Karpas-422 (cell line): ENCODE results near the gene VGLL3. TPM values are rescaled to one million over a fixed set of nuclear protein-coding genes. Genes with fewer than 3 reads are reported as not detected.
"Not testable (repeated sequence)": the region's sequence is repeated elsewhere in the genome, so short reads cannot be mapped to it uniquely, and the experiment has no call there.

ENCODE experiments used
- DNase-seq: peaks from one replicate; pipeline ENCODE4 v3.0.0-alpha.2; 2015
- H2AFZ ChIP-seq: fragments of 200-600 bp; sonication (generic); 2 replicates; pipeline ENCODE4 v1.6.1; 2014; ENCODE audit warnings: antibody characterized with exemption, low read length, mixed read lengths
- H3K27ac ChIP-seq: fragments of 200-600 bp; sonication (generic); 2 replicates; pipeline ENCODE4 v1.5.1; 2014; ENCODE audit warnings: mild to moderate bottlenecking, low read length, moderate library complexity
- H3K27me3 ChIP-seq: fragments of 200-600 bp; sonication (generic); 2 replicates; pipeline ENCODE4 v1.6.1; 2014; ENCODE audit warnings: low read length, mixed read lengths
- H3K36me3 ChIP-seq: fragments of 200-600 bp; sonication (generic); 2 replicates; pipeline ENCODE4 v1.6.1; 2014; ENCODE audit warnings: low read length, mixed read lengths; ENCODE audit not compliant: insufficient read depth
- H3K4me1 ChIP-seq: fragments of 200-600 bp; sonication (generic); 2 replicates; pipeline ENCODE4 v1.6.1; 2014; ENCODE audit warnings: mild to moderate bottlenecking, low read length, mixed read lengths
- H3K4me2 ChIP-seq: fragments of 200-600 bp; sonication (generic); 2 replicates; pipeline ENCODE4 v1.6.1; 2014; ENCODE audit warnings: low read length, low read depth, mild to moderate bottlenecking; ENCODE audit not compliant: poor library complexity, severe bottlenecking
- H3K4me3 ChIP-seq: fragments of 200-600 bp; sonication (generic); 2 replicates; pipeline ENCODE4 v1.5.1; 2014; ENCODE audit warnings: mild to moderate bottlenecking, antibody characterized with exemption, low read length, mixed read lengths
- H3K79me2 ChIP-seq: fragments of 200-600 bp; sonication (generic); 2 replicates; pipeline ENCODE4 v1.6.1; 2014; ENCODE audit warnings: mild to moderate bottlenecking, low read length, mixed read lengths
- H3K9ac ChIP-seq: fragments of 200-600 bp; sonication (generic); 2 replicates; pipeline ENCODE4 v1.6.0; 2014; ENCODE audit warnings: low read length
- H3K9me2 ChIP-seq: fragments of 200-600 bp; sonication (generic), shearing (Covaris generic); replicated peaks from 2 replicates; pipeline ENCODE4 v1.6.0; 2014; ENCODE audit warnings: mild to moderate bottlenecking, low read length, moderate library complexity; ENCODE audit not compliant: insufficient read depth
- H3K9me3 ChIP-seq: fragments of 300-700, 200-600 bp; sonication (generic); 2 replicates; pipeline ENCODE4 v1.6.1; 2014; ENCODE audit warnings: low read length, mixed read lengths
- H4K20me1 ChIP-seq: fragments of 200-600 bp; sonication (generic); 2 replicates; pipeline ENCODE4 v1.6.1; 2014; ENCODE audit warnings: mild to moderate bottlenecking, antibody characterized with exemption, low read length, low read depth; ENCODE audit not compliant: insufficient read depth
- total RNA-seq: library from RNA; depleted of rRNA; stranded (reverse); fragments of >200 nt; shearing (Covaris generic); gene quantifications from 2 replicates; pipeline ENCODE4 v1.2.3, GENCODE V29; 2014; ENCODE audit warnings: low replicate concordance

The VGLL3 gene
- total RNA-seq, 1 experiment from 2014 or later, result not detected

- Histone ChIP-seq H4K20me1 (no peaks in the 10 kb centered on the region), H3K79me2 (no peaks in the 10 kb centered on the region), H3K27me3 (no peaks in the 10 kb centered on the region), H3K4me1 (no peaks in the 10 kb centered on the region), H3K9ac (no peak overlapping the region), H3K9me3 (no peaks in the 10 kb centered on the region), H3K4me3 (no peak overlapping the region), H3K27ac (no peak overlapping the region), H2AFZ (no peak overlapping the region), H3K4me2 (no peak overlapping the region), H3K36me3 (no peaks in the 10 kb centered on the region), H3K9me2 (no peaks in the 10 kb centered on the region)
- DNase-seq, result no peak
Observed at GRCh38 chr3:86986671-86987420, 4.1 kb downstream of the VGLL3 start.

- Histone ChIP-seq H3K4me2 (no peak overlapping the region), H3K36me3 (no peaks in the 10 kb centered on the region), H3K27ac (no peak overlapping the region), H3K9me3 (no peaks in the 10 kb centered on the region), H3K4me3 (no peak overlapping the region), H3K79me2 (no peaks in the 10 kb centered on the region), H3K27me3 (no peaks in the 10 kb centered on the region), H3K9ac (no peak overlapping the region), H3K9me2 (no peaks in the 10 kb centered on the region), H2AFZ (no peak overlapping the region), H4K20me1 (no peaks in the 10 kb centered on the region), H3K4me1 (no peaks in the 10 kb centered on the region)
- no peak for DNase-seq
Observed at GRCh38 chr3:86985181-86985826, 5.6 kb downstream of the VGLL3 start.

DNA sequence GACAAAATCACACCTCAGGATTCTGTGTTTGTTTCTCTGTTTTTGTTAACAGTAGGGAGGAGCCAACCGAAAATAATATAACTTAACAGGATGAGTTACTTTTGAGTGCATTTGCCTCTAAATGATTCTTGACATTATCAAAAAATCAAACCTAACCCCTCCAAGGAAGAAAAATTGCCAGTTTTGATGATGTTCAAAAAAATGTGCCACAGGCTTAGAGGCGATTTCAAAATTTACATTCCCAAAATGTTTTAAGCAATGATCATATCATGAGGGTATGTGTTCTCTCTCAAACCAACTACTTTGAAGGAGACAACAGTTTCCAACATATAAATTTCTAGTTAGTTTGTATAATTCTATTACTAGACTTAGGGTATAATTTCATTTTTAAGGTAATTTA lies 6.7 kb downstream of the VGLL3 start:
- Histone ChIP-seq H3K9me3 (no peaks in the 10 kb centered on the region), H2AFZ (no peak overlapping the region), H4K20me1 (no peaks in the 10 kb centered on the region), H3K4me1 (no peaks in the 10 kb centered on the region), H3K27me3 (no peaks in the 10 kb centered on the region), H3K9ac (no peak overlapping the region), H3K9me2 (no peaks in the 10 kb centered on the region), H3K4me2 (no peak overlapping the region), H3K79me2 (no peaks in the 10 kb centered on the region), H3K27ac (no peak overlapping the region), H3K36me3 (no peaks in the 10 kb centered on the region), H3K4me3 (no peak overlapping the region)
- no peak for DNase-seq

DNA sequence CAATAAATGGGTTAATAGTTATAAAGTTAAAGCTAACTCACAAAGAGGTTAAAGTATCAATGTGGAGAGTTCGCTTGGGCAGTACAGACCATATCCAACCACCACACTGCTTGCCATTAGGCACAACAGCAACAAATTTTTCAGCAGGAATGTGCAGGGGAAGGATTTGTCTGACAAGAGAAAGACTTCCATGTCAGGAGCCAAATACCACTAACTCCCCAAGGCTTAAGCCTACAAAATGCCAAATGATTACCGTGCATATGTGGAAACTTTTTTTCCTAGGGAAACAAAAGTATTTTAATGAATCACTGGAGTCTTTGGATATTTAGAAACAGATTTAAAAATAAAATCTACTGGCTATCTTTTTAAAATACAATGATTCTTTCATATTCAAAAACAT lies 8.1 kb downstream of the VGLL3 start:
- H3K9me3 ChIP-seq, result no peaks in the 10 kb centered on the region
- DNase-seq, result no peak
- no peak overlapping the region for H3K27ac ChIP-seq
- H3K36me3 ChIP-seq, result no peaks in the 10 kb centered on the region
- H3K4me3 ChIP-seq, result no peak overlapping the region
- H3K9ac ChIP-seq, result no peak overlapping the region
- no peaks in the 10 kb centered on the region for H3K9me2 ChIP-seq
- no peaks in the 10 kb centered on the region for H3K4me1 ChIP-seq
- H2AFZ ChIP-seq, result no peak overlapping the region
- H3K27me3 ChIP-seq, result no peaks in the 10 kb centered on the region
- H3K79me2 ChIP-seq, result no peaks in the 10 kb centered on the region
- no peaks in the 10 kb centered on the region for H4K20me1 ChIP-seq
- H3K4me2 ChIP-seq, result no peak overlapping the region

GRCh38 chr3:86978111-86978551 lies 12.8 kb downstream of the VGLL3 start:
- Histone ChIP-seq H3K4me3 (no peak overlapping the region), H3K4me2 (no peak overlapping the region), H3K27me3 (no peaks in the 10 kb centered on the region), H4K20me1 (no peaks in the 10 kb centered on the region), H3K79me2 (no peaks in the 10 kb centered on the region), H3K36me3 (no peaks in the 10 kb centered on the region), H3K4me1 (no peaks in the 10 kb centered on the region), H3K27ac (no peak overlapping the region), H2AFZ (no peak overlapping the region), H3K9ac (no peak overlapping the region), H3K9me2 (no peaks in the 10 kb centered on the region), H3K9me3 (no peaks in the 10 kb centered on the region)
- no peak for DNase-seq

DNA sequence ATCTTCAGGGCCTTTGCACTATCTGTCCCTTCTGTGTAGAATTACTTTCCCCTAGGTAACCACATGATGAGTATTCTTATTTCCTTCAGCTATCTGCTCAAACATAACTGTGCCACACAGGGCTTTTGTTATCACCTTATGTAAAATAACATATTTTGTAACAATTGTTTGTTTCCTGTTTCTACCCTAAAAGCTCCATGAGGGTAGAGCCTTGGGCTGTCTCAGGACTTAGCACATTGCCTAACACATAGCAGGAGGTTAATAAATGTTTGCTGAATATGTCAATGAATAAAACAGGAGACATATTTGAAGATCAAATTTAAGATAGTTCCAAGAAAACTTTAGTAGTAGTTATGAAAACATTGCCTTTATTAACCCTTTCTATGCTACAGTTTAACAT lies 14.7 kb downstream of the VGLL3 start:
- Histone ChIP-seq H4K20me1 (no peaks in the 10 kb centered on the region), H3K36me3 (no peaks in the 10 kb centered on the region), H3K4me1 (no peaks in the 10 kb centered on the region), H2AFZ (no peak overlapping the region), H3K27ac (no peak overlapping the region), H3K4me3 (no peak overlapping the region), H3K9me2 (no peaks in the 10 kb centered on the region), H3K4me2 (no peak overlapping the region), H3K27me3 (no peaks in the 10 kb centered on the region), H3K9me3 (no peaks in the 10 kb centered on the region), H3K9ac (no peak overlapping the region), H3K79me2 (no peaks in the 10 kb centered on the region)
- DNase-seq, result no peak

DNA sequence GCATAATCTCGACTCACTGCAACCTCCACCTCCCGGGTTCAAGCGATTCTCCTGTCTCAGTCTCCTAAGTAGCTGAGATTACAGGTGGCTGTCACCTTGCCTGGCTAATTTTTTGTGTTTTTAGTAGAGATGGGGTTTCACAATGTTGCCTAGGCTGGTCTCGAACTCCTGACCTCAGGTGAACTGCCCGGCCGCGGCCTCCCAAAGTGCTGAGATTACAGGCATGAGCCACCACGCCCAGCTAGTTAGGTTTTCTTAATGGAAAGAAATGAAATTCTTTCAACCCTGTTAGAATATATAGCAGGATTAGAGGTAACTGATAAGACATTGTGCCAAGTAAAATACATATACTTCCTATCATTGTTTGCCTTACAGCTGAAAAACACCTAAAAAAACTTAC lies 16.8 kb downstream of the VGLL3 start:
- H3K9me3 ChIP-seq, H3K36me3 ChIP-seq, H2AFZ ChIP-seq, H4K20me1 ChIP-seq, DNase-seq, H3K27me3 ChIP-seq, H3K79me2 ChIP-seq, H3K4me2 ChIP-seq, H3K9me2 ChIP-seq, H3K4me3 ChIP-seq, H3K27ac ChIP-seq, H3K4me1 ChIP-seq, H3K9ac ChIP-seq: not testable (repeated sequence)

DNA sequence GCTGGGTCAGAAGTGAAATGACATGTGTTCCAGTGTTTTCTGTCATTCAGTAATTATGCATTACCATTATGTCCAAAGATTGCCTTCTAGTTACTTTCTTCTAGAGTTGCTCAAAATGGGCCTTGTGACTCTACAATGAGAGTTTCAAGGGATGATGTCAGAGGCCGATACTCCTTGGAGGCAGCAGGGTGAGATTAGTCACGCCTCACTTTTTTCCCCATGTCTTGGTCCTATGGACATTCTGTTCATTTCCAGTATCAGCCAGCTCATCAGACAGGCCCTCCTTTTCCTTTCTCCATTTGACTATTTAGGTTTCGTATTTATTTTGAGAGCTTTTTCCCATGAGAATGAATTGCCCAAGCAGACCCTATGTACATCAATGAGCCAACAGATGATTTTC lies 17.5 kb downstream of the VGLL3 start:
- no peaks in the 10 kb centered on the region for H3K79me2 ChIP-seq

More for the DNA sequence above, 17.5 kb downstream of the VGLL3 start:
- H3K9ac ChIP-seq, result no peak overlapping the region
- no peaks in the 10 kb centered on the region for H3K9me2 ChIP-seq
- H3K9me3 ChIP-seq, result no peaks in the 10 kb centered on the region
- no peaks in the 10 kb centered on the region for H4K20me1 ChIP-seq
- H3K4me3 ChIP-seq, result no peak overlapping the region
- no peak overlapping the region for H3K4me2 ChIP-seq
- no peaks in the 10 kb centered on the region for H3K27me3 ChIP-seq
- no peaks in the 10 kb centered on the region for H3K4me1 ChIP-seq
- no peak overlapping the region for H2AFZ ChIP-seq
- no peak overlapping the region for H3K27ac ChIP-seq
- DNase-seq, result no peak
- no peaks in the 10 kb centered on the region for H3K36me3 ChIP-seq
